ENCODE results near the gene FH.

FH gene

DNA sequence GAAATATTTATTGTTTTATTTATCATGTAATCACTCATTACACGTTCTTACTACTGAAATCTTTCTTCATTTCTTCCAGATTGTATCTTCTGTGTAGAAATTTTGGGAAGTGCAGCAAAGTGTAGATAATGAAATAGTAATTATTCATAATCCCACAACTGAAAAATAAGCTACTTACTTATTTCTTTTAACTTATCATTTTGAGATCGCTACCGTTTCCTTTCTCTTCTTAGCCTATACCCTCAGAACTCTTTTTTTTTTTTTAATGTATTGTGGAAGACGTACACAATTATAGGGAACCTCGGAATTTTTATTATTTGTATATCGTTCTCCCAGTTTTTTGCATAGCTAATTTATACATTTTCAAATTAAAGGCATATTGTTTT is 518 bp upstream of the FH start:
- no peak for DNase-seq

DNA sequence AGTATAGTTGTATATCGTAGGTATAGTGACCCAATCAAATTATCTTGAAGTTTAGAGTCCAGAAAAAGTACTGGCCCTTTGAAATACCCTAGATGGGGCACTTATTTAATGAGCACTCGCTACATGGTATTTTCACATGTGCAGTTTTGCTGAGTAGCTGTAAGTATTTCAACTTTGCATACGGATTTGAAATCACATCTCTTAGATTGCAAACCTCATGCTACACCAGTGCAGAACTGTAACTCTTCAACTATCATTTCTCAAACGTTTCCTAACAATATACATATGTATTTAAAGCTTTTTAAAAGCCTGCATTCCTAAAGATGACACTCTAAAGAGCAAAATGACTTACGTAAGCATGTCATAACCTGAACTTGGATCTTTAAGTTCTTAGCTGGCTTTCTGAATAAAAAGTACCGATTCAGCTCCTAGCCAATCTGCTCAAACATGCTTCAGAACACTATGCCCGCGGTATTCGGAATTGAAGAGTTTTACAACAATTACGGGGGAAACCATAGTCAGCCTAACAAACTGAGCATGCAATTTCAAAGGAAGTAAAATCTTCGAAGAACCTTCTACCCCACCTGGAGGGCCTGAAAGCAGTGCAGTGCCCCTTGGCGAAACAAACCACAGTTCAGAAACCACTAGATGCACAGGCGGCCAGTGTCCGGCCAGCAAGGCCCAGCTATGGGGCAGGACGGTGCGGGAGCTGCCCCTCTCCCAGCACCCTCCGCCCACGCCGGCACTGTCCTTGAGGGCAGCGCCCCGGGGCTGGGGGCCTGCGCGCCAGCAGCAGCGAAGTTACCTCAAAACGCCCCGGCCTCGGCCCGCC is 863 bp downstream of the FH start:
- peak; percentile 18 for DNase-seq

DNA sequence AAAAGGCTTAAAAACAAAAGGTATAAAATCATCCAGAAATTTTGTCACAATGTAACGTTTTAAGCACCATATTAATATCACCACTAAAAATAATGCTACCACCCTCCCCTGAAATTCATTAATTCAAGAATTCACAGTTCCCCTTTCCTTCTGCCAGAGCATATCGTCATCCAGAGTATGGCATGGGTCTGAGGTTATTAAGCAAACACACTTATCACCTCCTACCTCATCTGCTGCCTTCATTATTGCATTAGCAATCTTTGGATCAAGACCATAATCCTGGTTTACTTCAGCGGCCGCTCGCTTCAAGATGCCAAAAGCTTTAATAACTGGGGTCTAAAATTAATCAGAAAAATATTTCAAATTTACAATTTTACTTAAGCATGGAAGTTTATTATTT is 6.2 kb downstream of the FH start:
- no peak for DNase-seq

DNA sequence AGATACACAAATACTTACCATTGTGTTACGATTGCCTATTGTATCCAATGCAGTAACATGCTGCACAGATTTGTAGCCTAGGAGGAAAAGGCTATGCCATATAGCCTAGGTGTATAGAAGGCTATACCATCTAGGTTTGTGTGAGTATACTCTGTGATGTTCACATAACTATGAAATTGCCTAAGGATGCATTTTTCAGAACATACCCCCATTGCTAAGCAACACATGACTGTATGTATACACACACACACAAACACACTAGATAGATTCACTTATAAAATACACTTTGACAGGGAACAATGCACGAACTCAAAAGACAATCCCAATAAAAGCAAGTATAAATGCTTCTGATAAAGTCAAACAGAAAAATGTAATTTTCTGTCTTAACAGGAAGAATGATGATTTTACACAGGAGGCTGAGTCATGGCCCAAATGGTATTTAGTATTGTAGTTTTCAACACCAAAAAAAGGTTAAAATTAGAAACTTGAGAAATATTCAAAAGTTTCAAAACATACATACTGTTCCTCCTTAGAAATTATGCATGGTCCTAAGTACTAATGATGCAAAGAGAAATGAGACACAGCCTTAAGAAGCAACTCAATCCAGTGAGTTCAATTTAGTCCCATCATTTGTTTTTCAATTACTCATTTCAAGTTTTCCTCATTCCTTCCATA is 12.2 kb downstream of the FH start:
- no peak for DNase-seq

DNA sequence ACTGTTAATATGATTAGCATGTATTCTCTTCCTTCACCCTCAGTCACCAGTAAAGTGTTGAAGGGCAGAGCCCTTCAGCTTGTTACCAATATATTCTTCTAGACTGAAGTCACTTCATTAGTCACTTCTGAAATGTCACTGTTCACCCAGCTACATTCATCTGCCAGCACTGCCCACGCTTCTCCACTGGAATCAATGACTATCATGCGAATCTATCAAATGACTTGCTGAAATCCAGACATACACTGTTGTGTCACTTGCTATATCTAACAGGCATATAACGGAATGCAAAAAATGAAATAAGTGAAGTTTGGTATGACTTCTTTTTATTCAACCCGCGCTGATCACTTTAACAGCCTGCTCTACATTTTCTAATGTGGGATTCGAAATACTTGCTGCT is 16.1 kb downstream of the FH start:
- DNase-seq: no peak

DNA sequence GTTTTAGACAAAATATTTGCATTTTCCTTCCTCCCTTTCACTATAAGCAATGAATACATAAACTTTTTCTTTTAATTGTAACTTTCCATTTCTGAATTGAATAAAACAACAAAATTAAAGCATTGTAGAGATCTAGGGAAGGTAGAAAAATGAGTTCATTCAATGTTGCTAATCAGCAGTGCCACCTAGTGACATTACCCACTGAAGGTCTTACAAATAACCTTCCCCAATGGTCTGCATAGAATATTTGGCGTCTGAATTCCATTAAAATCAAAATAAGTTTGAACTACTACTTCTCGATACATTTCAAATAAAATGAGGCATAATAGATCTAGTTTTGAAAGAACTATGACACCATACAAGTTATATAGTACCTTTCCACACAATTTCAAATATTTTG is 19.6 kb downstream of the FH start:
- no peak for DNase-seq

DNA sequence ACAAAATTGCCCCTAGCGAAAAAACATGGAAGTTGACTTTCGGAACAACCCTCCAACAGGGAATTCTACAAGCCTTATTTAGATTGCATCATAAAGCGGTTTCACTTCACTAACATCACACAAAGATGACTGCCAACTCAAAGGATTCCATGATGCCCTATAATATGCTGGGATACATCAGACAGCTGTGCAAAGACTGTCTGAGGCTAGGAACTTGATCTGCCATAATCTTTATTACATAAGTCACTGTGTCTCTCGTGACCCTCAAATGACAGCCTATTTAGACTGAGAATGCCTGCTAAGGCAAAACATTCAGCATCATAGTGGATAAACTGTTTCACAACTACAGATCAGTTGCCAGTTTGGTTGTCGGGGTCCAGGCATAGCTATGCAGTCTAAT is 23.8 kb downstream of the FH start:
- no peak for DNase-seq

DNA sequence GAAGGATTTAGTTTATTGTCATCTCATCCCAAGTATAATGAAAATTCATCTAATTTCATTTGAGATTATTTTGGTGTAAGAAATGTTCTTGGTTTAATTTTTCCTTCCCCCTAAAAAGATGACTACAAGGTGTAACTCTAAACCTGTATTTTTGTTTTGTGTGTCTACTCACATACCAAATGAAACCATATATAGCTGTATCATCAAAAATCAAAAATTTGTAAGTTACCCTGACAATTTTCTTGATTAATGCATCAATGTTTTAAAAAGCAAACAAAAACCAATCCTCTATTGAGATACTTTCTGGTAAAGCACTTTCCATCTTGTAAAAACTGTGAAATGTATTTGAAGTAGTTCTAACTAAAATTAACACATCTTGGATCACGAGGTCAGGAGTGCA is 30.8 kb downstream of the FH start:
- no peak for DNase-seq

DNA sequence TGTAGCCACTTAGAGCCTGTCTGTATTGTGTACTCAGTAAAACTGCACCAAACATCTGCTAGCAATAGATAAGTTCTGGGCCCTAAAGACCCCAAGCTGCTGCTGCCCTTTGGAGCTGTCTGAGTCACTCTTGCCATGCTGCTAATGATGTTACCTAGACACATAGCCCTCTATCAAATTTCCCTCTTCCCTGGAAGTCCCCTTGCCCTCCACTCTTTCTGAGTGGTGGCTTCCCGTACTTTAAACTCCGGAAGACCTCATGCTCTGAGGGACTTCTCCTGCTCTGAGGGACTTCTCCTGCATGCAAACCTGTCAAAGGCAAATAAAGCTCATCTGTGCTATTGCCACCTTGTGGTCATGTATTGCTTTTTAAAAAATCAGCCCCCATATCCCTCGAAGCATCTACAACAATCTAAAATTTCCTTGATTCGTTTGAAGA is 34.0 kb downstream of the FH start:
- DNase-seq: peak; percentile 18

DNA sequence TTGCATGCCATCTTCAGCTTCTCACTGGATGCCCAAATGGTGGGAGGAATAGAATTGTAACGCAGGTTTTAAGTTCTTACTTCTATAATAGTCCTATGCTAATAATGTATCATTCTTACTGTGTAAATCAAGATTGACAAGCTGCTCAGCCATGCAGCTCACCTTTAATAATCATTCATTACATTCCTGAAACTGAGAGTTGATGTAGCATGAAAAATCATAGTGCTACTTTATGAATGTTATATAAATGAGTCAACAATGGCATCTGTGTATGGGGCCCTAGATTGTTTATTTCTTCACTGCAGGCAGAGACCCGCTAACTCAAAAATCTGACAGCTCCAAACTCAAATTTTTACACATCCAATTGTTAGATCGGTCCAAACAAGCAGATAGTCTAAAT is 34.4 kb downstream of the FH start:
- DNase-seq: peak; percentile 23

DNA sequence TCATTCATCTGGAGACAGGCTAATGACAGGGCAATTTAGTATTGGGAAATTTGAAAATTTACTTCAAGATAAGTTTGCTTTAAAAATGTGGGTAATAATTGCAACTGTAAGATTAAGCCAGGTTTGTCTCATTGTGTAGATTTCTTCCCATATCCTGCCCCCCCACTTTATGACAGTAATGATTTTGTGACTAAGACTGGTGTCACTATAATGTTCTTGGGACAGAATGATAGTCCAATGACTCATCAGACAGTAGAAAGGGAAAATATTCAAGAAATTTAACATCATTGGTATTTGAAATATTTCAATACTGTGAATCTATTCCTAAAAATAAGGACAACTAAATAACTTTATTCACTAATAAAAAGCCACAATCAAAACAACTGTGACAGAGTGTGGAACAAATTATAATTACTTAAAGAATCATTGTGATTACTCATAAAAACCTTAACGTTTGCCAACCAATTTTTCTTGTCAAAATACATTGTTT is 36.7 kb downstream of the FH start:
- DNase-seq: no peak

DNA sequence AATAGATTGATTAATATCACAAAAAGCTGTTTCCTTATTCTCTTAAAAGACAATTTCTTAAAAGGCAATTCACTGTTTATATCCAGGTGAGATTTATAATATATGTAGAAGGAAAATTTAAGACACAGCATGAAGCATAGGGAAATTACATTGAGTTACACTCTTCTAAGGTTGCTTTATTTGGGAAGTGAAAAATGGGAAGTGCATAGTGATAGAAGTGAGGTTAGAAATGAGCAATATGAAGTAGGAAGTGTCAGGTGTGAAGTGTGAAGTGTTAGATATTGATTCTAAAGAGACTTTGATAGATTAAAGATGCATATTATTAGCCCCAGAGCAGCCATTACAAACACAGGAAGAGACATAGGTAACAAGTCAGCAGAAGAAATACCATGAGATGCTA is 40.3 kb downstream of the FH start:
- no peak for DNase-seq

DNA sequence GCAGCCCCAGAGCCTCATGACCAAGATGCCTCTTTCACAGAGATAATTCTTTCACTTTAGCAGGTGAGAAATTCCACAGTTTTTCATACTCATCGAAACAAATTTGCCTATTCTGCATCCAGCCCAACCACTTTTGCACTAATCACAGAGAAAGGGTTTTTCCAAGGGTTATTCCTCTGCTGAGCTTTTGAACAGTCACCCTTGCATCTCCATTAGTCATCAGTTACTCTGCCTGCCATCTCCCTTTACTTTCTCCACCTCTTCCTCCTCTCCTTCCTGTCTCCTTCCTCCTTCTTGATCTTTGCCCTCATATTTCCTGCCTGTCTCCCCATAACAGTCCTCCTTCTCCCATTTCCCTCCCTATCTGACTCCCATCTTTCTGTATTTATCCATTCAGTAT is 43.9 kb downstream of the FH start:
- no peak for DNase-seq

DNA sequence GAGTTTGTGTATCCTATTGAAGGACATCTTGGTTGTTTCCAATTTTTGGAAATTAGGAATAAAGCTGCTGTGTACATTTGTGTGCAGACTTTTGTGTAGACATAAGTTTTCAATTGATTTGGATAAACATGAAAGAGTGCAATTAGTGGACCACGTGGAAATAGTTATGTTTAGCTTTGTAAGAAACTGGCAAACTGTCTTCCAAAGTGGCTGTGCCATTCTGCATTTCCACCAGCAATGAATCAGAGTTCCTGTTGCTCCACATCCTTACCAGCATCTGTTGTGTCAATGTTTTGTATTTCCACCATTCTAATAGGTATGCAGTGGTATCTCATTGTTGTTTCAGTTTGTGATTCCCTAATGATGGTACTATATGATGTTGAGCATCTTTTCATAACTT is 46.5 kb downstream of the FH start:
- no peak for DNase-seq

DNA sequence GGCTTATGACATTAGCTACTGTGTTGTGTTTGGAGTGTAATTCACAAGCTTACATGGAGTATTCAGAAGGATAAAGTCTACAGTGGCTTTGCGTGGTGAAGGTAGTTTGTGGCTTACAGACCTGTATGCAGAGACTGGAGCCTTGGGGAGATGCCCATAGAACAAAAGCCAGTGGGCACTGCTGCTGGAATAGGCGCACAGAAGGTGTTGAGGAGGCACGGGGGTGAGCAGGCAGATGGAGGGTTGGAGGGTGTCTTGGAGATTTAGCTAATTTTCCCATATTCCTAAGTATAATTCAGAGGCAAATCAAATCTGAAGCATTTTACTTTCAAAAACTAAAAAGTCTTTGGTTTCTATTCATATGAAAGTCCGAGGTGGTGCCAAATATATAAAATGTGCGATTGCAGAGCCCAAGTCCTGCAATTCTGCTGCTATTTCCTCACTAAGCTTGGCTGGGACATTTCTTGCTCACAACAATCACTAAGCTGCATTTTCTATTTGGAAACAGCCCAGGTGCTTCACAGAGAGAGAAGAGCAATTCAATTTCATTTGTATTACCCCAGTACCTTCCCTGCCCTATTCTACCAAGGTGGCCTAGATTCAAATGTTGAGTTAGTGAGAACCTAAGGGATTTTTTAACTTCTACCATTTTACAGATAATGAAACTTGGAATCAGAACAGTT is 48.5 kb downstream of the FH start:
- no peak for DNase-seq

DNA sequence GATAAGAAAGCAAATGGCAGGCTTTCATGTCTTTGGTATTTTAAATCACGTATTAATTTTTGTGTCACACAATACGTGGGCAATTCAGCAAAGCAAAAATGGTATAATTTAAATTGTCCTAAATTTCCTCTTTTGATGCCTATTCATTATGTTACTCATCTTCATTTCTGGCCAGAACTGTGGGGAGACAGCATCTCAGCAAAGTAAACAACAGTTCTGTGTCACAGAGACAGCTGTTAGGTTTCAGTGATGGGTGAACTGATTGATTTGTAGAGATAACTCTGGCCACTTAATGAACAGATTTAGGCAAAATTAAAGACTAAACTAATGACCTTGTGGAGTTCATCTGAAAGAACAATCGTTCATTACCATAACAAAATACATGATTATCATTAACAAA is 49.2 kb downstream of the FH start:
- DNase-seq: no peak

DNA sequence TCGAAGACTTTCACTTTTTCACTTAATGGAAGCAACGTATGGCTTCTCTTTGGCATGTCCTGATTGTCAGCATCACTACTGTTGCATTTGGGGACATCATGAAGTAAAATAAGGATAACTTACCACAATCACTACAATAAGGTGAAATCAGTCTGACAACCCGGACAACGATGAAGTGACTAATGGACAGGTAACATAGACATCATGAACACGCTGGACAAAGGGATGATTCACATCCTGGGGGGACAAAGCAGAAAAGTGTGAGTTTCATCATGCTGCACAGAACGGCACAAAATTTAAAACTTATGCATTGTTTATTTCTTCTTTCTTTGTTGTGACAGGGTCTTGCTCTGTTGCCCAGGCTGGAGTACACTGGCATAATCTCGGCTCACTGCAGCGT is 53.9 kb downstream of the FH start:
- DNase-seq: no peak

DNA sequence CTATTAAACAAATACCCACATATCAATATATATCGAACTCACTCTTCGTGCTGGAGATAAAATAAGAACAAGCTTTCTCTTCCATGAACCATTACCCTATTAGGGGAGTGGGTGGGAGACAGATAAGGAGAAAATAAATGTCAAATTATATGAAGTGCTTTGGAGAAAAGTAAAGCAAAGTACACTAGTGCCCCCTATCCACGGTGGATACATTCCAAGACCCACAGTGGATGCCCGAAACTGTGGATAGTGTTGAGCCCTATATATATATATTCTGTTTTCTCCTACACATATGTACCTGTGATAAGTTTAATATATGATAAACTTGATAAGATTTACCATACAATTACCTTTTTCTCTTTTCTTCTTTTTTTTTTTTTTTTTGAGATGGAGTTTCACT is 54.6 kb downstream of the FH start:
- no peak for DNase-seq

DNA sequence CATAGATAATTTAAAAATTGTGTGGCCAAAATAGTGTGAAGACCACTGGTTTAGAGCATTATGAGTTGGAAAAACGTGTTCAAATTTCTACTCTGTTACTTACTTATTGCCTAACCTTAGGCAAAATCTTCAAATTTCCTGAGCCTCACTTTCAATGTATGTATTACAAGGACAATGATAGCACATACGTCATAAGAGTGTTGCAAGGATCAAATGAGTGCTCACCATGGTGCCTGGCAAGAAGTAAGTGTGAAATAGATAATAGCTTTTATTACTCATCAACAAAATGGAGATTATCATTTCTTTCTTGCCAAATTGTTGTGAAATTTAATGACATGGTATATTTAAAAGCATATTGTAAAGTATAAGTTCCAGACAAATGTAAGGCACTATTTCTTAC is 57.2 kb downstream of the FH start:
- no peak for DNase-seq

DNA sequence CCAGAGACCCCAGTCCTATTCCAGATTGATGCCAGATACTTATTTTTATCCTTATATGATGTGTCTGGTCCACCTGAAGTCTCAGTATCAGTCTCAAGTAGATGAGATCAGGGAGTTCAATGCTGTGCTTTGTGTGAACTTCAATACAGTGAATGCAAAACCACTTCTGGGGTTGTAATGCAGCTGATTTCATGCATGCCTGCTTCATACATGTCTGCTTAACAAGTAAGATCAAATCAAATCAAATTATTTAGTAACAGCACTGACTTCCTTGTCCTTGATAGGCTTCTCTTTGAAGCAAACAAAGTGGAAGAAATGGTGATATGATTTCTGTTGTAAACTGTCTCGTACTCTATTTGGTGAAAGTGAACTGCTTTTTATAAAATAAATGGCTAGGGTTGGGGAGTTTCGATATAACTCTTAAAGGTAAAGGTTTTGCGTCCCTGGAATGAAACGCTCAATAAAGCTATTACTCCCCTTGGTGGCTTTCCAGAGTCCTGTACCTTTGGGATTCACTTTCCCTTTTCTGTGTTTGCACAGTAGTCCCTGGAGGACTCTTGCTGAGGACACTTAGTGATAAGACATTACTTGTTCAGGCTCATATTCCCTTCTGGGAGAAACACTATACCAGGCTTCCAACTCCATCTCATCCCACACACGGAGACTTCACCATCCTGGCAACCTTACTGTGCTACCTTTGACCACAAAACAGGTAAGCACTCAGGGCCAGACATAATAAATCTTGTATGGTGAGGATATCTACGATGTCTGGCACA is 59.3 kb downstream of the FH start:
- DNase-seq: no peak

DNA sequence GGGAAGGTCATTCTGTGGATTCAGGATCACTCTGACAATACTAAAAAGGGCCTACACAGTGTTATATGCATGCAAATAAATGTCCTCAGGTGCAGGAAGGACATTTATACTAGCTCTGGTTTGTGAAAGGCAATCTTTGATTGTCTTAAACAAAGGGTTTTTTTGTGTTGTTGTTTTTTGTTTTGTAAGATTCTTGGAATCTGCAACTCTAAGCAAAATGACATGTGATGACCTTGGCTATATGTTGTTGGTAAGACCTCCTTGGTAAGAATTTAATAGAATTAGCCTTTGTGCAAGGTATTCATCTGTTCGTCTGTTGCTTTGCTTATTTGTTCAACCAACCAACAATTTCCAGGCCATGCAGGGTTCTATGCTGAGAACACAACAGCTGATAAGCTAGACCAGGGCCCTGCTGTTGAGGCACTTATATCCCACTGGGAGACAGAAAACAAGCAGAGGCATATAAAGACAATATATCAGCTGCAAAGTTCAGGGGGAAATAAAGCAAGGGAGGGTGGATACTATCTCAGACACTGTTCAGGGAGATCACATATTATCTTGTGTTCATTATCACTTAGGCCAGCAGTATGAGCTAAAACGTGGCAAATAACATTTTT is 60.3 kb downstream of the FH start:
- no peak for DNase-seq

DNA sequence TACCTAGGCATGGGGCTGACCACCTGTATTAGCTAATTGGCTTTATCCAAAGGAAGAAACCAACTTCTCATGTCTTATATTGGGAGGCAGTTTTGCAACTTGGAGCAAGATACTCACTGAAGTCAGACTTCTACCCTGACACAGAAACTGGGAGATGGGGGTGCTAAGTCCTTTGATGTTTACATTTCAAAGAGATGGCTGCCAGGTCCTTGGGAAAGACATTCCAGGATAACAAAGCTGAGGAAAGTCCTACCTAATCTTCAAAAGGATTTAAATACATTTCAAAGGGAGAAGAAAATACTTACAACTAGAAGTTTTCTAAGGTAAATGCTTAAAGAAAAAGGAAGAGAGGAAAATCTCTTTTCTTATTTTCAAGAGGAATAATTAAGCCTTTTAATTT is 62.1 kb downstream of the FH start:
- DNase-seq: no peak

DNA sequence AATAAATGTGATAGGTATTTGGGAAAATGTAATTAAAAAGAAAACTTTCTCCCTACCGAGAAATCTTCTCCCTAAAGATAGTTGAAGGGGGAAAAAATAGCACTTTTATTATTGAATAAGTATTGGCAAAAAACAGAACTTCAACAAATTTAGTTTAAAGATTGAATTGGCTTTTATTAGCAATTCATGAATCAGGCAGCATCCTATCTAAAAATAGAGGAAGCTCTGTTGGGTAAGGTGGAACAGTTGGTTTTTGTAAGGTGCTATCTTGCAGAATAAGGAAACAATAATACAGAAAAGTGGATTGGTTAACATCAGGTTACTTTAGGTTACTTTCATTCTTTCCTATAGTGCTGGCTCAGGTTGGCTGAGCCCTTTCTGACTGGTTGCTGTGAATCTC is 62.8 kb downstream of the FH start:
- DNase-seq: no peak
